Thoracic aorta (tissue), 2 donors: ENCODE measurements around the gene PRSS2. TPM values are rescaled to one million over a fixed set of nuclear protein-coding genes. Genes with fewer than 3 reads are reported as not detected.

Experiments used
- ATAC-seq: fragments of 150-250 bp; one replicate; pipeline ENCODE4 v1.8.0; 2017; ENCODE audit warnings: low read depth; ENCODE audit not compliant: insufficient number of reproducible peaks, low FRiP score
- DNase-seq: peaks from one replicate; pipeline ENCODE4 v3.0.0-alpha.2; 2020; ENCODE audit warnings: low spot score
- H3K27ac ChIP-seq, 2 donors: fragments of 200-600 bp; sonication (generic); 1 replicate in 1 of 2; 2 replicates in 1 of 2; pipeline ENCODE4 v1.5.1; 2016; ENCODE audit warnings: mild to moderate bottlenecking in 2 of 2, moderate library complexity in 2 of 2
- H3K27me3 ChIP-seq: fragments of 200-600 bp; sonication (generic); replicated peaks from 2 replicates; pipeline ENCODE4 v1.6.0; 2016; ENCODE audit warnings: mild to moderate bottlenecking; ENCODE audit not compliant: insufficient read depth
- H3K36me3 ChIP-seq: fragments of 200-600 bp; sonication (generic); one replicate; pipeline ENCODE4 v1.5.1; 2016
- H3K4me1 ChIP-seq, 2 donors: fragments of 200-600 bp; sonication (generic); 1 replicate in 1 of 2; 2 replicates in 1 of 2; pipeline versions ENCODE4 v1.5.1 to v1.6.0; 2016; ENCODE audit warnings: low read depth in 2 of 2, mild to moderate bottlenecking in 1 of 2; ENCODE audit not compliant: control insufficient read depth in 1 of 2
- H3K4me3 ChIP-seq: fragments of 200-600 bp; sonication (generic); 2 replicates; pipeline ENCODE4 v1.5.1; 2016; ENCODE audit warnings: mild to moderate bottlenecking
- H3K9me3 ChIP-seq: fragments of 200-600 bp; sonication (generic); 2 replicates; pipeline ENCODE4 v1.5.1; 2016
- total RNA-seq, 2 donors: library from RNA; depleted of rRNA; stranded (reverse); fragments of >200 nt; gene quantifications; one replicate each; pipeline versions ENCODE4 v1.1.0 to v1.2.3, GENCODE V29; 2016
- TF ChIP-seq, protein P1 (sequence below): fragments of 200-600 bp; sonication (generic); IDR thresholded peaks from one replicate; pipeline ENCODE4 v1.5.1; 2019; ENCODE audit warnings: antibody characterized with exemption

Gene PRSS2
- total RNA-seq, 2 donors from 2014 or later: 6.1 to 15.4 TPM

- ATAC-seq: no peak
- Histone ChIP-seq H3K4me3 (no peak overlapping the region), H3K27me3 (no peaks in the 10 kb centered on the region), H3K36me3 (no peaks in the 10 kb centered on the region), H3K9me3 (no peaks in the 10 kb centered on the region), H3K27ac (no peak overlapping the region), H3K4me1 (no peaks in the 10 kb centered on the region)
- no peak for DNase-seq
- TF ChIP-seq, protein P1, sequence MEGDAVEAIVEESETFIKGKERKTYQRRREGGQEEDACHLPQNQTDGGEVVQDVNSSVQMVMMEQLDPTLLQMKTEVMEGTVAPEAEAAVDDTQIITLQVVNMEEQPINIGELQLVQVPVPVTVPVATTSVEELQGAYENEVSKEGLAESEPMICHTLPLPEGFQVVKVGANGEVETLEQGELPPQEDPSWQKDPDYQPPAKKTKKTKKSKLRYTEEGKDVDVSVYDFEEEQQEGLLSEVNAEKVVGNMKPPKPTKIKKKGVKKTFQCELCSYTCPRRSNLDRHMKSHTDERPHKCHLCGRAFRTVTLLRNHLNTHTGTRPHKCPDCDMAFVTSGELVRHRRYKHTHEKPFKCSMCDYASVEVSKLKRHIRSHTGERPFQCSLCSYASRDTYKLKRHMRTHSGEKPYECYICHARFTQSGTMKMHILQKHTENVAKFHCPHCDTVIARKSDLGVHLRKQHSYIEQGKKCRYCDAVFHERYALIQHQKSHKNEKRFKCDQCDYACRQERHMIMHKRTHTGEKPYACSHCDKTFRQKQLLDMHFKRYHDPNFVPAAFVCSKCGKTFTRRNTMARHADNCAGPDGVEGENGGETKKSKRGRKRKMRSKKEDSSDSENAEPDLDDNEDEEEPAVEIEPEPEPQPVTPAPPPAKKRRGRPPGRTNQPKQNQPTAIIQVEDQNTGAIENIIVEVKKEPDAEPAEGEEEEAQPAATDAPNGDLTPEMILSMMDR: no peak
Measured at GRCh38 chr7:142806957-142807356, 36.2 kb downstream of the PRSS2 start.

- Histone ChIP-seq H3K4me1 (no peaks in the 10 kb centered on the region), H3K9me3 (no peaks in the 10 kb centered on the region), H3K36me3 (no peaks in the 10 kb centered on the region), H3K4me3 (no peak overlapping the region), H3K27ac (peak overlapping the region in 1 of 2 donors; percentile 1), H3K27me3 (no peaks in the 10 kb centered on the region)
- DNase-seq (no peak), ATAC-seq (no peak)
- TF ChIP-seq, protein P1: no peak
Measured at GRCh38 chr7:142807855-142808460, 37.2 kb downstream of the PRSS2 start.

- no peaks in the 10 kb centered on the region for H3K4me1 ChIP-seq
- TF ChIP-seq, protein P1: no peak
- H3K4me3 ChIP-seq: no peak overlapping the region
- no peaks in the 10 kb centered on the region for H3K27me3 ChIP-seq
- DNase-seq: no peak
- no peaks in the 10 kb centered on the region for H3K9me3 ChIP-seq
- H3K27ac ChIP-seq: peak overlapping the region in 1 of 2 donors; percentile 1
- no peaks in the 10 kb centered on the region for H3K36me3 ChIP-seq
- ATAC-seq: no peak
Measured at GRCh38 chr7:142808461-142808801, 37.7 kb downstream of the PRSS2 start.

DNA sequence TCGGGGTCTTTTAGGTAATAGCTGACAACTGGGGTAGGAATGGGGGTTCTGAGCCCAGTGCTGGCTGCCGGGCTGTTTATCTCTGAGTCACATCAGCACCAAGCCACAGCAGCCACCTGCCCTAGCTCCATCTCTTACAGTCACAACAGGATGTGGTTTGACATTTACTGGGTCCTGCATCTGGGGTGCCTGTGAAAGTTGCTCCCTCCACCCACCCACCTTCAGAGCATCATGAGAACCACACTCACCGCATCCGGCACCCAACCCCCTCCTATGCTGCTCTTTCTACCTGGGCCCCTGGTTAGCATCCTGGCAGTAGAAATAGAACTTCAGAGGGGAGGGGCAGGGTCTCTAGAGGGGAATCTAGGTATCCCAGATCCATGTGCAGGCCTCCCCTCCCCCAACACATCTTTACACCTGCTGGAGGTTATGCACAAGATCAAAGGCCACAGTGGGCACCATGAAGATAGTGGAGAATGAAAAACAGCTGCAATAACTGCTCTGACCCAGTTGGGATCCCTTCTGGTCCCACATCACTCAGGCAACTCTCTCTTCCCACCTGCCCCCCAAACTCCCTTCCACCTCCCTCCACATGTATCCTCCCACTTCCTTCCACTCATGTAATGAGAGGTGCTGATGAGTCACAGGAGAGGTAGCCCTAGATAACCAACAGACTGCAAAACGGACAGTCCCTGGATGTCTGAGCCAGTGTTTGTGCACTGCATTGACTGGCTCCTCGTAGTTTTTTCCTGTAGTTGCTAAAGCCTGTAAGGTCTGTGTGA, 38.2 kb downstream of the PRSS2 start:
- Histone ChIP-seq H3K27me3 (no peaks in the 10 kb centered on the region), H3K4me1 (no peaks in the 10 kb centered on the region), H3K9me3 (no peaks in the 10 kb centered on the region), H3K4me3 (no peak overlapping the region), H3K36me3 (no peaks in the 10 kb centered on the region), H3K27ac (no peak overlapping the region)
- DNase-seq (no peak), ATAC-seq (no peak)
- TF ChIP-seq, protein P1: no peak

DNA sequence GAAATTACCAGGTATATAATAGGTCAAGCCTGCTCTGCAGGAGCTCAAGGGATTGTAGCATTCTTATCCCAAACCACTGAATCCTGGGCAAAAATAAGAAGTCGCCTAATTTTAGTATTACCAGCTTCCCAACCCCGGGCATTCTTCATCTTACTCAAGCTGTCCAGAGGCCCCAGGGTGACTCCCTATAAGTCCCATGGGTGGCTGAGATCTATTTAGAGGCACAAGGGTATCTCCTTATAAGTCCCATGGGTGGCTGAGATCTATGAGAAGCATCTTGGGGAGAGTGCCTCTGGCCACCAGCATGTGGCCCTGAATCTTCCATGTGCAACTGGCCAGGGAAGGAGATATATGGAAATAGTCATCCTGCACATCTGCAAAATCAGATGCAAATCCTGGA, 38.9 kb downstream of the PRSS2 start:
- H3K36me3 ChIP-seq: no peaks in the 10 kb centered on the region
- TF ChIP-seq, protein P1: no peak
- ATAC-seq (no peak), DNase-seq (no peak)
- no peak overlapping the region for H3K27ac ChIP-seq
- no peaks in the 10 kb centered on the region for H3K9me3 ChIP-seq
- H3K27me3 ChIP-seq: no peaks in the 10 kb centered on the region
- H3K4me1 ChIP-seq: no peaks in the 10 kb centered on the region
- no peak overlapping the region for H3K4me3 ChIP-seq
